ENCODE data around the gene VRK2. TPM values are rescaled to one million over a fixed set of nuclear protein-coding genes. Genes with fewer than 3 reads are reported as not detected.
"Not testable (repeated sequence)": the region's sequence is repeated elsewhere in the genome, so short reads cannot be mapped to it uniquely, and the experiment has no call there.

VRK2 gene
- total RNA-seq, 2 donors from 2014 or later = 27.7 to 41.0 TPM

- intact Hi-C loops (cut with DNase I) = no loop called here
- no peak for DNase-seq (ENCODE audit: low spot score)
Observed at GRCh38 chr2:58098254-58099095, 51.9 kb downstream of the VRK2 start.

GRCh38 chr2:58099096-58099769, 52.6 kb downstream of the VRK2 start:
- no peak for DNase-seq (ENCODE audit: low spot score)
- intact Hi-C loops (cut with DNase I) = no loop called here

- intact Hi-C loops (cut with DNase I) = no loop called here
Observed at GRCh38 chr2:58101500-58101899, 54.9 kb downstream of the VRK2 start.

GRCh38 chr2:58106896-58107295, 60.3 kb downstream of the VRK2 start:
- no peak for DNase-seq (ENCODE audit: low spot score)
- intact Hi-C loops (cut with DNase I) = no loop called here

More at GRCh38 chr2:58101500-58101899, 54.9 kb downstream of the VRK2 start:
- DNase-seq (ENCODE audit: low spot score) = no peak

- DNase-seq (ENCODE audit: low spot score) = no peak
- intact Hi-C loops (cut with DNase I) = no loop called here
Observed at GRCh38 chr2:58107803-58108710, 61.5 kb downstream of the VRK2 start.

- intact Hi-C loops (cut with DNase I) = no loop called here
- no peak for DNase-seq (ENCODE audit: low spot score)
Observed at GRCh38 chr2:58109481-58109880, 62.9 kb downstream of the VRK2 start.

GRCh38 chr2:58110765-58111164, 64.2 kb downstream of the VRK2 start:
- intact Hi-C loops (cut with DNase I) = no loop called here
- no peak for DNase-seq (ENCODE audit: low spot score)

GRCh38 chr2:58113563-58113962, 67.0 kb downstream of the VRK2 start:
- intact Hi-C loops (cut with DNase I); DNase-seq (ENCODE audit: low spot score): not testable (repeated sequence)

- no peak for DNase-seq (ENCODE audit: low spot score)
- intact Hi-C loops (cut with DNase I) = no loop called here
Observed at GRCh38 chr2:58120626-58121229, 74.1 kb downstream of the VRK2 start.

- DNase-seq (ENCODE audit: low spot score) = no peak
- intact Hi-C loops (cut with DNase I) = no loop called here
Observed at GRCh38 chr2:58122040-58122439, 75.4 kb downstream of the VRK2 start.

GRCh38 chr2:58122540-58122939, 75.9 kb downstream of the VRK2 start:
- intact Hi-C loops (cut with DNase I) = no loop called here

GRCh38 chr2:58127111-58127510, 80.5 kb downstream of the VRK2 start:
- no peak for DNase-seq (ENCODE audit: low spot score)
- intact Hi-C loops (cut with DNase I) = no loop called here

More at GRCh38 chr2:58122540-58122939, 75.9 kb downstream of the VRK2 start:
- no peak for DNase-seq (ENCODE audit: low spot score)

- DNase-seq (ENCODE audit: low spot score) = no peak
- intact Hi-C loops (cut with DNase I) = no loop called here
Observed at GRCh38 chr2:58130238-58130637, 83.6 kb downstream of the VRK2 start.

GRCh38 chr2:58131191-58132011, 84.8 kb downstream of the VRK2 start:
- no peak for DNase-seq (ENCODE audit: low spot score)
- intact Hi-C loops (cut with DNase I) = no loop called here

GRCh38 chr2:58133395-58133794, 86.8 kb downstream of the VRK2 start:
- no peak for DNase-seq (ENCODE audit: low spot score)
- intact Hi-C loops (cut with DNase I) = no loop called here

GRCh38 chr2:58135861-58136260, 89.3 kb downstream of the VRK2 start:
- DNase-seq (ENCODE audit: low spot score) = no peak
- intact Hi-C loops (cut with DNase I) = no loop called here

- DNase-seq (ENCODE audit: low spot score) = no peak
- intact Hi-C loops (cut with DNase I) = no loop called here
Observed at GRCh38 chr2:58137221-58137620, 90.6 kb downstream of the VRK2 start.

- DNase-seq (ENCODE audit: low spot score) = no peak
- intact Hi-C loops (cut with DNase I) = no loop called here
Observed at GRCh38 chr2:58137856-58138255, 91.2 kb downstream of the VRK2 start.

Data from posterior vena cava (tissue), 2 donors.